Uterus (tissue), 2 donors: ENCODE data around the gene NFE2L2.

Experiments
- POLR2A ChIP-seq, 2 donors: fragments of 450-650 bp; IDR thresholded peaks; one replicate each; pipeline ENCODE4 v1.6.1; 2016; ENCODE audit warnings: antibody characterized with exemption in 2 of 2, mild to moderate bottlenecking in 1 of 2, moderate library complexity in 1 of 2
- TF ChIP-seq, protein P1 (sequence below), 4 experiments: fragments of 200-600 bp in 2 of 4; fragments of 450-650 bp in 2 of 4; sonication (generic) in 2 of 4; IDR thresholded peaks; one replicate each; pipeline ENCODE4 v1.5.1; 2016 to 2019; ENCODE audit warnings: antibody characterized with exemption in 4 of 4, mild to moderate bottlenecking in 2 of 4, moderate library complexity in 1 of 4

DNA sequence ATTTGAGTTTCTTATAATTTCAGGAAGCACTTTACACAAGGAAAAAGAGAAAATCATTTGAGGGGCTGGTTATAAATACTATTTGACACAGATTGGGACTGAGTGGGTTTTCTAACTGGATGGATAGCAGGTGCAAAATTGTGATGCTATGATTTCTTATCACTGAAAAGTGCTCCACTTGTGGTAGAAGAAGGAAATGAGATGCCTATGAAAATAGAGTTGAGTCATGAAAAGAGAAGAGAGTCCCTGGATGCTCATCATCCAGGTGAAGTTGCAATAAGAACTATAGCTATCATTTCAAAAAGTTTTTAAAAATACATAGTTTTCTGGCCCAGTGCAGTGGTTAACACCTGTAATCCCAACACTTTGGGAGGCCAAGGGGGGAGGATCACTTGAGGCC lies 39.4 kb upstream of the NFE2L2 start:
- no peak for TF ChIP-seq POLR2A (IDR thresholded peaks at IDR 0.05)
- TF ChIP-seq, protein P1, sequence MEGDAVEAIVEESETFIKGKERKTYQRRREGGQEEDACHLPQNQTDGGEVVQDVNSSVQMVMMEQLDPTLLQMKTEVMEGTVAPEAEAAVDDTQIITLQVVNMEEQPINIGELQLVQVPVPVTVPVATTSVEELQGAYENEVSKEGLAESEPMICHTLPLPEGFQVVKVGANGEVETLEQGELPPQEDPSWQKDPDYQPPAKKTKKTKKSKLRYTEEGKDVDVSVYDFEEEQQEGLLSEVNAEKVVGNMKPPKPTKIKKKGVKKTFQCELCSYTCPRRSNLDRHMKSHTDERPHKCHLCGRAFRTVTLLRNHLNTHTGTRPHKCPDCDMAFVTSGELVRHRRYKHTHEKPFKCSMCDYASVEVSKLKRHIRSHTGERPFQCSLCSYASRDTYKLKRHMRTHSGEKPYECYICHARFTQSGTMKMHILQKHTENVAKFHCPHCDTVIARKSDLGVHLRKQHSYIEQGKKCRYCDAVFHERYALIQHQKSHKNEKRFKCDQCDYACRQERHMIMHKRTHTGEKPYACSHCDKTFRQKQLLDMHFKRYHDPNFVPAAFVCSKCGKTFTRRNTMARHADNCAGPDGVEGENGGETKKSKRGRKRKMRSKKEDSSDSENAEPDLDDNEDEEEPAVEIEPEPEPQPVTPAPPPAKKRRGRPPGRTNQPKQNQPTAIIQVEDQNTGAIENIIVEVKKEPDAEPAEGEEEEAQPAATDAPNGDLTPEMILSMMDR (IDR thresholded peaks at IDR 0.05): no peak
